Right atrium auricular region (tissue), 2 donors: ENCODE results near the gene MPDU1. TPM values are rescaled to one million over a fixed set of nuclear protein-coding genes. Genes with fewer than 3 reads are reported as not detected.
"Not testable (repeated sequence)": the region's sequence is repeated elsewhere in the genome, so short reads cannot be mapped to it uniquely, and the experiment has no call there.

Source experiments
- DNase-seq: peaks from one replicate; pipeline ENCODE4 v3.0.0-alpha.2; 2019; ENCODE audit warnings: low spot score
- H3K27ac ChIP-seq, 2 donors: fragments of 200-600 bp; sonication (generic); 1 replicate in 1 of 2; 2 replicates in 1 of 2; pipeline ENCODE4 v1.5.1; 2016 to 2019
- H3K27me3 ChIP-seq, 2 donors: fragments of 200-600 bp; sonication (generic); one replicate each; pipeline versions ENCODE4 v1.5.1 to v1.6.0; 2017 to 2019
- H3K36me3 ChIP-seq: fragments of 200-600 bp; sonication (generic); one replicate; pipeline ENCODE4 v1.5.1; 2016
- H3K4me1 ChIP-seq, 2 donors: fragments of 200-600 bp; sonication (generic); one replicate each; pipeline versions ENCODE4 v1.5.1 to v1.6.0; 2017 to 2019
- H3K4me3 ChIP-seq, 2 donors: fragments of 200-600 bp; sonication (generic); 1 replicate in 1 of 2; 2 replicates in 1 of 2; pipeline ENCODE4 v1.5.1; 2017 to 2019; ENCODE audit warnings: mild to moderate bottlenecking in 1 of 2, moderate library complexity in 1 of 2
- H3K9me3 ChIP-seq, 2 donors: fragments of 200-600 bp; sonication (generic); one replicate each; pipeline ENCODE4 v1.5.1; 2019
- total RNA-seq, 2 donors: library from RNA; depleted of rRNA; stranded (reverse); fragments of >200 nt; gene quantifications; one replicate each; pipeline ENCODE4 v1.1.0, GENCODE V29; 2016
- TF ChIP-seq, protein P1 (sequence below), 2 donors: fragments of 200-600 bp; sonication (generic); IDR thresholded peaks; one replicate each; pipeline ENCODE4 v1.5.1; 2019; ENCODE audit warnings: antibody characterized with exemption in 2 of 2

Gene MPDU1
- total RNA-seq, 2 donors from 2014 or later = 55.4 to 81.1 TPM

- H3K27ac ChIP-seq = no peak overlapping the region
These were observed 8.9 kb downstream of the MPDU1 start for GRCh38 chr17:7592422-7593021.

GRCh38 chr17:7593296-7593695 lies 9.6 kb downstream of the MPDU1 start:
- DNase-seq = no peak
- H3K4me3 ChIP-seq = no peak overlapping the region
- H3K27ac ChIP-seq = no peak overlapping the region
- TF ChIP-seq, protein P1, sequence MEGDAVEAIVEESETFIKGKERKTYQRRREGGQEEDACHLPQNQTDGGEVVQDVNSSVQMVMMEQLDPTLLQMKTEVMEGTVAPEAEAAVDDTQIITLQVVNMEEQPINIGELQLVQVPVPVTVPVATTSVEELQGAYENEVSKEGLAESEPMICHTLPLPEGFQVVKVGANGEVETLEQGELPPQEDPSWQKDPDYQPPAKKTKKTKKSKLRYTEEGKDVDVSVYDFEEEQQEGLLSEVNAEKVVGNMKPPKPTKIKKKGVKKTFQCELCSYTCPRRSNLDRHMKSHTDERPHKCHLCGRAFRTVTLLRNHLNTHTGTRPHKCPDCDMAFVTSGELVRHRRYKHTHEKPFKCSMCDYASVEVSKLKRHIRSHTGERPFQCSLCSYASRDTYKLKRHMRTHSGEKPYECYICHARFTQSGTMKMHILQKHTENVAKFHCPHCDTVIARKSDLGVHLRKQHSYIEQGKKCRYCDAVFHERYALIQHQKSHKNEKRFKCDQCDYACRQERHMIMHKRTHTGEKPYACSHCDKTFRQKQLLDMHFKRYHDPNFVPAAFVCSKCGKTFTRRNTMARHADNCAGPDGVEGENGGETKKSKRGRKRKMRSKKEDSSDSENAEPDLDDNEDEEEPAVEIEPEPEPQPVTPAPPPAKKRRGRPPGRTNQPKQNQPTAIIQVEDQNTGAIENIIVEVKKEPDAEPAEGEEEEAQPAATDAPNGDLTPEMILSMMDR (IDR thresholded peaks at IDR 0.05) = no peak
- H3K36me3 ChIP-seq = peaks cover 73% of the 10 kb centered on the region
- H3K27me3 ChIP-seq = no peaks in the 10 kb centered on the region
- peaks cover 0 to 18% of the 10 kb centered on the region in 2 donors for H3K4me1 ChIP-seq
- H3K9me3 ChIP-seq = no peaks in the 10 kb centered on the region

More at GRCh38 chr17:7592422-7593021, 8.9 kb downstream of the MPDU1 start:
- Histone ChIP-seq H3K9me3 (no peaks in the 10 kb centered on the region), H3K4me3 (no peak overlapping the region), H3K4me1 (peaks cover 0 to 26% of the 10 kb centered on the region in 2 donors), H3K36me3 (peaks cover 68% of the 10 kb centered on the region), H3K27me3 (no peaks in the 10 kb centered on the region)
- no peak for DNase-seq
- TF ChIP-seq, protein P1 (IDR thresholded peaks at IDR 0.05) = no peak

GRCh38 chr17:7597561-7597960 lies 13.9 kb downstream of the MPDU1 start:
- not testable (repeated sequence) for DNase-seq, H3K27ac ChIP-seq, H3K9me3 ChIP-seq, H3K4me3 ChIP-seq, H3K4me1 ChIP-seq, H3K27me3 ChIP-seq
- peaks cover 95% of the 10 kb centered on the region for H3K36me3 ChIP-seq

DNA sequence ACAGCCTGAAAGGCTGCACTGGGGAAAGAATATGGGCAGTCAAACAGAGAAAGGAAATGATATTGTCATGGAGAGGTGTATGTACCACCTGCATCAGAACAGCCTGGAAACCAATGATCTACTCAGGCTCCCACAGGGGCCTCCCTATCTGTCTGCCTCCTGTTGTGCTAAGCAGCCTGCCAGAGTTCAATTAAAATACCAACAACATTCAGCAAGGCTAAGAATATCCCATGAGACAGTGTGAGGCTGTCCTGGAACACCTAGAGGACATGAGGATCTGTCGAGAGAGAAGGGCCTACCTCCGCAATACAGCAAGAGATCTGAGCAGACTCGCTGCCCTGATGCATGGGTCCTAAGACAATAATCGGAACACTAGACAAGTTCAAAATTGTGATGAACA lies 22.6 kb downstream of the MPDU1 start:
- TF ChIP-seq, protein P1 (IDR thresholded peaks at IDR 0.05) = no peak
- Histone ChIP-seq H3K9me3 (no peaks in the 10 kb centered on the region), H3K4me1 (peaks cover 0 to 28% of the 10 kb centered on the region in 2 donors), H3K4me3 (no peak overlapping the region), H3K27me3 (no peaks in the 10 kb centered on the region), H3K36me3 (peaks cover 50% of the 10 kb centered on the region), H3K27ac (peak overlapping the region; percentile 73 to 94)
- DNase-seq = no peak

GRCh38 chr17:7610641-7611040 lies 27.0 kb downstream of the MPDU1 start:
- H3K4me1 ChIP-seq = peaks cover 0 to 58% of the 10 kb centered on the region in 2 donors
- TF ChIP-seq, protein P1 (IDR thresholded peaks at IDR 0.05) = no peak
- no peaks in the 10 kb centered on the region for H3K27me3 ChIP-seq

DNA sequence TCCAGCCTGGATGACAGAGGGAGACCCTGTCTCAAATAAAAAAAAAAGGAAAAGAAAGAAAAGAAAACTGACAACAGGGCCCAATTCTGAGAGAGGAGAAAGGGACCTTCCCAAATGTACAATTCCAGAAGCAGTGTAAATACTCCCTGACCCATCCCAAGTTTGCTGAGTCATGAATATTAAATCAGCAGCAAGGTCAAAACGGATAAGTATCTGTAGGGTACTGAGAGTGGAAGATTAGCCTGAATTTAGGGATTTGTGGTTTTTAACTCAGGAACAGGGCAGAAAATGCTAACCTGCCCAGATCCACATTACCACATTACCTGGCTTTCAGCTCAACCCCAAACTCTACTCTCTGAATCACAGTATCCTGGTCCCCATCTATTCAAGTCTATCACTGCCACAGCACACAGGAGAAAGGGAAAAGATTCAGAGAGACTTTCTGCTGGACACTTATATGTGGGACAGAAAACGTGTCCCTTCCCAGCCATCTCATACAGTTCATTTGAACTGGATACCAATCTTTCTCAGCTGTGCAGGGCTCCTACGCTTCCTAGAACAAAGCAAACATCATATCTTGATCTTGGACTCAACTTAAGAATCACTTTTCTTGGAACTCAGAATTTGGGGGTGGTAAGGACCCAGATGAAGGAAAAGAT lies 28.1 kb downstream of the MPDU1 start:
- no peak for DNase-seq
- Histone ChIP-seq H3K9me3 (no peaks in the 10 kb centered on the region), H3K36me3 (peaks cover 5% of the 10 kb centered on the region), H3K27me3 (no peaks in the 10 kb centered on the region), H3K4me1 (peaks cover 0 to 49% of the 10 kb centered on the region in 2 donors), H3K4me3 (no peak overlapping the region), H3K27ac (peak overlapping the region; percentile 38 to 57)
- TF ChIP-seq, protein P1 (IDR thresholded peaks at IDR 0.05) = no peak

More at GRCh38 chr17:7610641-7611040, 27.0 kb downstream of the MPDU1 start:
- DNase-seq = no peak
- H3K27ac ChIP-seq = no peak overlapping the region
- peaks cover 7% of the 10 kb centered on the region for H3K36me3 ChIP-seq
- no peak overlapping the region for H3K4me3 ChIP-seq
- no peaks in the 10 kb centered on the region for H3K9me3 ChIP-seq
